Stimulated activated effector memory CD8-positive, alpha-beta T cell treated with anti-CD3 and anti-CD28 coated beads, Interleukin-12 subunit alpha, Interleukin-12 subunit beta, amount 100 ng/mL, for 72 hours (primary cell): ENCODE results near the gene STARD3.

ENCODE experiments used
- ATAC-seq: fragments of 150-1000 bp; cut with Tn5 transposase; 2 replicates; pipeline ENCODE4 v1.10.0; 2021
- DNase-seq, 2 donors: peaks; one replicate each; pipeline ENCODE4 v3.0.0; 2021 to 2022; ENCODE audit warnings: low spot score in 2 of 2
- H3K27ac Mint-ChIP-seq: one replicate; pipeline ENCODE4 v1.8.0; 2022; ENCODE audit warnings: mild to moderate bottlenecking, mixed read lengths
- H3K36me3 Mint-ChIP-seq: one replicate; pipeline ENCODE4 v1.8.0; 2022; ENCODE audit warnings: mild to moderate bottlenecking, mixed read lengths
- H3K4me1 Mint-ChIP-seq: one replicate; pipeline ENCODE4 v1.8.0; 2022; ENCODE audit warnings: mixed read lengths
- H3K4me3 Mint-ChIP-seq: one replicate; pipeline ENCODE4 v1.8.0; 2022; ENCODE audit warnings: mild to moderate bottlenecking, mixed read lengths
- H3K9me3 Mint-ChIP-seq: one replicate; pipeline ENCODE4 v1.8.0; 2022; ENCODE audit warnings: mixed read lengths

STARD3 gene

GRCh38 chr17:39653662-39654331 is 16.9 kb downstream of the STARD3 start:
- H3K36me3 Mint-ChIP-seq: peaks cover 55% of the 10 kb centered on the region
- peaks cover 45% of the 10 kb centered on the region for H3K4me1 Mint-ChIP-seq
- no peaks in the 10 kb centered on the region for H3K9me3 Mint-ChIP-seq
- DNase-seq: peak; percentile 80 to 94
- H3K27ac Mint-ChIP-seq: peak overlapping the region; percentile 63
- H3K4me3 Mint-ChIP-seq: no peak overlapping the region
- peak; percentile 87 for ATAC-seq

GRCh38 chr17:39655105-39655504 is 18.2 kb downstream of the STARD3 start:
- Mint-ChIP-seq H3K4me3 (no peak overlapping the region), H3K27ac (peak overlapping the region; percentile 77), H3K36me3 (peaks cover 48% of the 10 kb centered on the region), H3K4me1 (peaks cover 41% of the 10 kb centered on the region), H3K9me3 (no peaks in the 10 kb centered on the region)
- DNase-seq (no peak), ATAC-seq (no peak)

DNA sequence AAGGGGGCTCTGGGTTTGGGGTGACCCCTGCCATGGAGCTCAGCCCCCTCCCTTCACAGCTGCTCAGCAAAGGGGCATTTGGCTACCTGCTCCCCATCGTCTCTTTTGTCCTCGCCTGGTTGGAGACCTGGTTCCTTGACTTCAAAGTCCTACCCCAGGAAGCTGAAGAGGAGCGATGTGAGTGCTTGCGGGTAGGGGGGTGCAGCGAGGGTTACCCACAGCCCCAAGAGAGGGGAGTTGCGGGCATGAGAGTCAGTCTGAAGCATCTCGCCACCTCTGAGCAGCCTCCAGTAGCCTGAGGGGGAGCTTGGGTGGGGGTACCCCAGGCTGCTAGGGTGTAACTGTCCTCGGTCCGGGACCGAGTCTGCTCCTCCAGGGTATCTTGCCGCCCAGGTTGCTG is 21.4 kb downstream of the STARD3 start:
- no peaks in the 10 kb centered on the region for H3K9me3 Mint-ChIP-seq
- H3K27ac Mint-ChIP-seq: peak overlapping the region; percentile 64
- H3K36me3 Mint-ChIP-seq: peaks cover 53% of the 10 kb centered on the region
- no peak for DNase-seq
- H3K4me3 Mint-ChIP-seq: no peak overlapping the region
- no peak for ATAC-seq
- H3K4me1 Mint-ChIP-seq: peaks cover 10% of the 10 kb centered on the region

GRCh38 chr17:39658760-39659159 is 21.8 kb downstream of the STARD3 start:
- Mint-ChIP-seq H3K27ac (peak overlapping the region; percentile 64), H3K36me3 (peaks cover 50% of the 10 kb centered on the region), H3K4me3 (no peak overlapping the region), H3K9me3 (no peaks in the 10 kb centered on the region), H3K4me1 (peaks cover 6% of the 10 kb centered on the region)
- ATAC-seq (no peak), DNase-seq (no peak)

- Mint-ChIP-seq H3K36me3 (peaks cover 47% of the 10 kb centered on the region), H3K4me1 (peaks cover 4% of the 10 kb centered on the region), H3K27ac (no peak overlapping the region), H3K4me3 (no peak overlapping the region), H3K9me3 (no peaks in the 10 kb centered on the region)
- ATAC-seq: no peak
- DNase-seq: no peak
Measured at GRCh38 chr17:39659279-39660010, 22.5 kb downstream of the STARD3 start.

DNA sequence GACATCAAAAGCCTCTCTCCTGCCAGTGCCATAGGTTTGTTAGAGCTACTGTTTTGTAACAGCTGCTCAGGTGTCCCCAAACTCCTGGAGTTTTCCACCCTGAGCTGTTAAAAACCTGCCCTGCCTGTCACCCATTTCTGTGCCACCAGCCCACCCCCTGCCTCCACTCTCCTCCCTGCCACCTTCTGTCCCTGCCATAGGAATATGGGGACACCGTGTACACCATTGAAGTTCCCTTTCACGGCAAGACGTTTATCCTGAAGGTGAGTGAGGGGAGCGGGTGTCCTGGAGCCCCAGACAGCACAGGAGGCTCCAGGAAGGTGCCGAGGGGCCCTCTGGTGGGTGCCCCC is 23.0 kb downstream of the STARD3 start:
- no peak overlapping the region for H3K27ac Mint-ChIP-seq
- no peak overlapping the region for H3K4me3 Mint-ChIP-seq
- H3K4me1 Mint-ChIP-seq: peaks cover 4% of the 10 kb centered on the region

GRCh38 chr17:39660397-39661385 is 23.7 kb downstream of the STARD3 start:
- Mint-ChIP-seq H3K9me3 (no peaks in the 10 kb centered on the region), H3K27ac (no peak overlapping the region), H3K4me3 (no peak overlapping the region), H3K4me1 (peaks cover under 1% of the 10 kb centered on the region), H3K36me3 (peaks cover 47% of the 10 kb centered on the region)
- DNase-seq (no peak), ATAC-seq (no peak)

More for the DNA sequence above, 23.0 kb downstream of the STARD3 start:
- no peak for DNase-seq
- Mint-ChIP-seq H3K36me3 (peaks cover 51% of the 10 kb centered on the region), H3K9me3 (no peaks in the 10 kb centered on the region)
- no peak for ATAC-seq

DNA sequence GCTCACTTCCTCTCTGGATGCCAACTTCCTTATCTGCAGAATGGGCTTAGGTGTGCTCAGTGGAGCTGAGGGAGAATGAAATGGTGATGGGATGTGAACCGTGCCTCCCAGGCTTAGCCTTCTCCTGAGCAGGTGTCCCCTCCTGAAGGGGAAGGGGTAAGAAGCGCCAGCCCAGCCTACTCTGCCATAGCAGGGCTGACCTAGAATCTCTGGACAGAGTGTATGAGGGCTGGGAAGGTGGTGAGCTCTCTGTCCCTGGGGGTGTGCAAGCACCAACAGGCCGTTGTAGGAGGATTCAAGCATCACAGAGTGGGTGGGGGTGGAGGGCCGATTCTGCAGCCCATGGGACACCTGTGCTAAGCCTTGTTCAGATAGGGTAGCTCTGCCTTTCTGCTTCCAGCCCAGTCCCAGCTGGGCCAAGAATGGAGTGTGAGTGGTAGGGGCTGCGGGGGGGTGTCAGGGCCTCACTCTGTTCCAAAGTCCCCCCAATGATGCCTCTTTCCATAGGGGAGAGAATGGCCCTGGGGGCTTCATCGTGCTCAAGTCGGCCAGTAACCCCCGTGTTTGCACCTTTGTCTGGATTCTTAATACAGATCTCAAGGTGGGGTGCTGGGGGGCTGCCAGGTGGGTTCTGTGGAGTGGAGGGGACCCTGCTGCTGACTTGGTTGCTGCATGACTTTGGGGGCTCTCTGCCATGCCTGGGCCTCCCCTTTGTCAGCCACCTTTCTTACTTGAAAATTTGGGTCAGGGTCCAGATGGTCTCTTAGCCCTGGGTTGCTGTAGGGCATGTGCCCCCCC is 25.0 kb downstream of the STARD3 start:
- ATAC-seq (no peak), DNase-seq (no peak)
- H3K9me3 Mint-ChIP-seq: no peaks in the 10 kb centered on the region
- peaks cover 5% of the 10 kb centered on the region for H3K4me1 Mint-ChIP-seq
- H3K36me3 Mint-ChIP-seq: peaks cover 41% of the 10 kb centered on the region
- H3K27ac Mint-ChIP-seq: no peak overlapping the region
- no peak overlapping the region for H3K4me3 Mint-ChIP-seq

DNA sequence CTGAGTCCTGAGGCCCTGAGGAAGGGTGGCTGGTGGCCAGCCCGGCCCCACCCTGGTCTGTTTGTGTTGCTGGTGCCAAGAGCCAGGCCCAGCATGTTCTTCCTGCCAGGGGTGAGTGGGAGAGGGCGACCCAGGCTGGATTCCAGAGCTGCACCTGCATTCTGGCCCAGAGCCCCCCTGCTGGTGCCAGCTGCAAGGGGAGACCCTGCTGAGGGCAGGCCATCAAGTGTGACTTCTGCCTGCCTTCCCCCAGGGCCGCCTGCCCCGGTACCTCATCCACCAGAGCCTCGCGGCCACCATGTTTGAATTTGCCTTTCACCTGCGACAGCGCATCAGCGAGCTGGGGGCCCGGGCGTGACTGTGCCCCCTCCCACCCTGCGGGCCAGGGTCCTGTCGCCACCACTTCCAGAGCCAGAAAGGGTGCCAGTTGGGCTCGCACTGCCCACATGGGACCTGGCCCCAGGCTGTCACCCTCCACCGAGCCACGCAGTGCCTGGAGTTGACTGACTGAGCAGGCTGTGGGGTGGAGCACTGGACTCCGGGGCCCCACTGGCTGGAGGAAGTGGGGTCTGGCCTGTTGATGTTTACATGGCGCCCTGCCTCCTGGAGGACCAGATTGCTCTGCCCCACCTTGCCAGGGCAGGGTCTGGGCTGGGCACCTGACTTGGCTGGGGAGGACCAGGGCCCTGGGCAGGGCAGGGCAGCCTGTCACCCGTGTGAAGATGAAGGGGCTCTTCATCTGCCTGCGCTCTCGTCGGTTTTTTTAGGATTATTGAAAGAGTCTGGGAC is 25.8 kb downstream of the STARD3 start:
- peaks cover 33% of the 10 kb centered on the region for H3K36me3 Mint-ChIP-seq
- H3K27ac Mint-ChIP-seq: no peak overlapping the region
- DNase-seq (no peak), ATAC-seq (no peak)
- H3K9me3 Mint-ChIP-seq: no peaks in the 10 kb centered on the region
- peaks cover 5% of the 10 kb centered on the region for H3K4me1 Mint-ChIP-seq
- no peak overlapping the region for H3K4me3 Mint-ChIP-seq

DNA sequence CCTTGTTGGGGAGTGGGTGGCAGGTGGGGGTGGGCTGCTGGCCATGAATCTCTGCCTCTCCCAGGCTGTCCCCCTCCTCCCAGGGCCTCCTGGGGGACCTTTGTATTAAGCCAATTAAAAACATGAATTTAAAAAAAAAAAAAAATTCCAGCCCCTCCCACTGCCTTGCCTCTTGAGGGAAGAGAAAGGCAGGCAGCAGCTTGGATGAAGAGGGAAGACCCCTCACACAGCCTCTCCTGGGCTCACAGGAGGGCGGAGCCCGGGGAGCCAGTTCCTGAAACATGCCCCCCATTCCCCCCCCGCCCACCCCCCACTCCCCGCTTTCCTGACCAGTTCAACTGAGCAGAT is 26.4 kb downstream of the STARD3 start:
- Mint-ChIP-seq H3K4me3 (no peak overlapping the region), H3K27ac (no peak overlapping the region), H3K4me1 (peaks cover 10% of the 10 kb centered on the region)

GRCh38 chr17:39663688-39664580 is 27.0 kb downstream of the STARD3 start:
- H3K27ac Mint-ChIP-seq: peak overlapping the region; percentile 48
- no peaks in the 10 kb centered on the region for H3K9me3 Mint-ChIP-seq
- H3K4me3 Mint-ChIP-seq: no peak overlapping the region
- peaks cover 16% of the 10 kb centered on the region for H3K4me1 Mint-ChIP-seq
- DNase-seq (no peak), ATAC-seq (no peak)
- H3K36me3 Mint-ChIP-seq: peaks cover 30% of the 10 kb centered on the region

More for the DNA sequence above, 26.4 kb downstream of the STARD3 start:
- DNase-seq: no peak
- no peaks in the 10 kb centered on the region for H3K9me3 Mint-ChIP-seq
- ATAC-seq: no peak
- peaks cover 27% of the 10 kb centered on the region for H3K36me3 Mint-ChIP-seq

DNA sequence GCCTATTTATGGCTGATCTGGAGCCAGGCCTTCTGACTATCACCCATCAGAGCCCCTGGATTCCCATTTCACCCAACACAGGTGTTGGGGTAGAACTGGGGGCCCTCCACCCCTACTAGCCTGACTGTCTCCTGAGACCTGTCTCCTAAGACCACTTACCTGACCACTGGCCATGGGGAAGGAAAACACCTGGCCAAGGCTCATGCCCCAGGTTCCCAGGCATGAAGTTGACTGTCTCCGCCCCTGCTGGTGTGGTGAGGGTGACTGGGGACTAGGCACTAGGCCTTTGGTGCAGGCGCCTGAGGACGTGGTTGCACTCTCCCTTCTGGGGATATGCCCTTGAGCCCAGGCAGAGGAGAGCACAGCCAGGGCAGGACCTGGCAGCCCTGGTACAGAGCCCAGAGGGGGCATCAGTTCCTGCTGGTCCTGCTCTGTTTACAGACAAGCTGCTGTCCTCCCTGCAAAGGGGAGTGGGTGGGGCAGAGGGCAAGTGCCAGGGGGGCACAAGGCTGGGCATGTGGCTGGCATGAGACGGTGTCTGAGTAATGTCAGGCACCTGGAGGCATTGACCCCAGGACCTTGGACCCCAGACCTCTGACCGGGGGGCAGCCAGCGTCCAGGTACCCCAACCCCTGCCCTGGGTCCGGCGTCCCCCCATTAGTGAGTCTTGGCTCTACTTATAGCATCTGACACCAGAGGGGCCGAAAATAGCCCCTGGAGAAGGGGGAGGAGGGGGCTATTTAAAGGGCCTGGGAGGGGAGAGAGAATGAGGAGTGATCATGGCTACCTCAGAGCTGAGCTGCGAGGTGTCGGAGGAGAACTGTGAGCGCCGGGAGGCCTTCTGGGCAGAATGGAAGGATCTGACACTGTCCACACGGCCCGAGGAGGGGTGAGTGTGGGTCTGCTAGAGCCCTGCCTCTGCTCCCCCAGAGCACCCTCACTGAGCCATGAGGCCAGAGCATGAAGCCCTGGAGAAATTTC is 27.9 kb downstream of the STARD3 start, which contains the start of gene TCAP:
TCAP (plus strand) TSS at position 769 of the 981 bp plus-strand sequence; CDS start at position 780, 11 bp downstream.
- peak within 1 kb of the TSS; percentile 69 for H3K4me3 Mint-ChIP-seq
- H3K36me3 Mint-ChIP-seq: peaks cover 28% of the 10 kb centered on the region
- H3K9me3 Mint-ChIP-seq: no peaks in the 10 kb centered on the region
- ATAC-seq (no peak), DNase-seq (no peak)
- peak within 1 kb of the TSS; percentile 48 for H3K27ac Mint-ChIP-seq
- peaks cover 17% of the 10 kb centered on the region for H3K4me1 Mint-ChIP-seq
